ENCODE results near the gene SV2B. TPM values are rescaled to one million over a fixed set of nuclear protein-coding genes. Genes with fewer than 3 reads are reported as not detected.

Gene SV2B
- polyA plus RNA-seq, 1 donor (not counting 4 experiments of a cell fraction or from before 2014, with no cell fraction given): 0.04 TPM

DNA sequence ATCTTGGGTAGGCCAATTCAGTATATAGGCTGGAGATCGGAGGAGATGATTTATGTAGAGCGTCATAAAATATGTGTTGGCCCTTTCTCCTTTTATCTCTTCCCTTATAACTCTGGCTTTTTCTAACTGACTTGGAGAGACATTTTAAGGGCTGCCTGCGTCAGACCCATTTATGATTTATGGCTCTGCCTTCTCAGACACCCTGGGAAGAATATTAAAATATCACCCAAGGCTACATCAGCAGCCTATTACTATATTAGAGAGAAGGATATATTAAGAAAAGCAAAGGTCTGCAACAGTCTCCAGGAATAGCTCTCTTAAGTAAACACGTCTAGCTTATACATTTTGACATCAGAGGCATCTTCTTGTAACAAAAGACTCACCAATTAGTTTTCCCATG lies 179.4 kb downstream of the SV2B start:
- no peaks in the 10 kb centered on the region for H3K27me3 ChIP-seq (ENCODE audit: control insufficient read depth, extremely low read depth, insufficient read depth, low read length)
- no peaks in the 10 kb centered on the region for H3K36me3 ChIP-seq (ENCODE audit: control insufficient read depth in 2 of 2, extremely low read depth in 1 of 2, insufficient read depth in 2 of 2, low read length in 2 of 2)
- no peak for DNase-seq (ENCODE audit: low read depth, low spot score)
- dilution Hi-C loops (cut with MboI; ENCODE audit: extremely low pct_ligation_motif_present, low sequenced_read_pairs): loop anchor here (25.0 kb wide), 1 partner anchor 233 kb away; no protein-coding TSS in a partner anchor
- no peaks in the 10 kb centered on the region for H3K9me3 ChIP-seq (ENCODE audit: control insufficient read depth, low read depth, low read length)
- H2AFZ ChIP-seq (ENCODE audit: control insufficient read depth, low read length): no peak overlapping the region
- no peaks in the 10 kb centered on the region for H3K9me1 ChIP-seq (ENCODE audit: control insufficient read depth, extremely low read depth, insufficient read depth, low read length)
- no peaks in the 10 kb centered on the region for H3K79me2 ChIP-seq (ENCODE audit: control insufficient read depth, insufficient read depth, low read length)
- H3K4me3 ChIP-seq (ENCODE audit: control insufficient read depth in 2 of 3, extremely low read depth in 1 of 3, insufficient read depth in 2 of 3, low read depth in 1 of 3, low read length in 3 of 3): no peak overlapping the region
- H3K4me1 ChIP-seq (ENCODE audit: control insufficient read depth, extremely low read depth, insufficient read depth, low read length): no peaks in the 10 kb centered on the region
- H4K20me1 ChIP-seq (ENCODE audit: control insufficient read depth, extremely low read depth, insufficient read depth, low read length): no peaks in the 10 kb centered on the region
- H3K27ac ChIP-seq (ENCODE audit: control insufficient read depth, insufficient read depth, low read length): no peak overlapping the region
- no peak for TF ChIP-seq EZH2 (IDR thresholded peaks at IDR 0.05; ENCODE audit: low read length)
- TF ChIP-seq, protein P1, sequence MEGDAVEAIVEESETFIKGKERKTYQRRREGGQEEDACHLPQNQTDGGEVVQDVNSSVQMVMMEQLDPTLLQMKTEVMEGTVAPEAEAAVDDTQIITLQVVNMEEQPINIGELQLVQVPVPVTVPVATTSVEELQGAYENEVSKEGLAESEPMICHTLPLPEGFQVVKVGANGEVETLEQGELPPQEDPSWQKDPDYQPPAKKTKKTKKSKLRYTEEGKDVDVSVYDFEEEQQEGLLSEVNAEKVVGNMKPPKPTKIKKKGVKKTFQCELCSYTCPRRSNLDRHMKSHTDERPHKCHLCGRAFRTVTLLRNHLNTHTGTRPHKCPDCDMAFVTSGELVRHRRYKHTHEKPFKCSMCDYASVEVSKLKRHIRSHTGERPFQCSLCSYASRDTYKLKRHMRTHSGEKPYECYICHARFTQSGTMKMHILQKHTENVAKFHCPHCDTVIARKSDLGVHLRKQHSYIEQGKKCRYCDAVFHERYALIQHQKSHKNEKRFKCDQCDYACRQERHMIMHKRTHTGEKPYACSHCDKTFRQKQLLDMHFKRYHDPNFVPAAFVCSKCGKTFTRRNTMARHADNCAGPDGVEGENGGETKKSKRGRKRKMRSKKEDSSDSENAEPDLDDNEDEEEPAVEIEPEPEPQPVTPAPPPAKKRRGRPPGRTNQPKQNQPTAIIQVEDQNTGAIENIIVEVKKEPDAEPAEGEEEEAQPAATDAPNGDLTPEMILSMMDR (optimal IDR thresholded peaks at IDR 0.05 in 1 of 3, IDR thresholded peaks at IDR 0.05 in 1 of 3, conservative IDR thresholded peaks at IDR 0.05 in 1 of 3; ENCODE audit: extremely low read depth in 1 of 3, insufficient read depth in 2 of 3, low read length in 3 of 3): no peak
- H3K9ac ChIP-seq (ENCODE audit: control insufficient read depth, extremely low read depth, insufficient read depth, low read length): no peak overlapping the region
- FAIRE-seq: no peak
- no peak overlapping the region for H3K4me2 ChIP-seq (ENCODE audit: control insufficient read depth, extremely low read depth, insufficient read depth, low read depth, low read length)

DNA sequence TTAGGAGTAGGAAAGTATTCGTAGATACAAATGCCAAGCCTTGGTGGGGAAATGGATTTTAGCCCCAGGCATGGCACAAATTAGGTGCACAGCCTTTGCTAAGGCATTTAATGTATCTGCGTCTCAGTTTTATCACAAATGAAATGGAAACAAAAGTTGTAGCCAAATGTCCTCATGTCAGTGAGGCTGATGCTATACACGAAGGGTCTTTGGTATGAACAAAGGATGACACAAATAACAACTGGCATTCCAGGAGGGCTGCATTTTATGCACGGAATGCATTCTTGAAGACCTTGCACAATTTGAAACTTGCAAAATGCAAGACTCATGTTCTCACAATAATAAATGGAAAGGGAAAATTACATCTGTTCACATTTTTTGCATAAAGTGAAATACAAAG lies 181.9 kb downstream of the SV2B start:
- DNase-seq (ENCODE audit: low read depth, low spot score) (no peak), FAIRE-seq (no peak)
- H3K4me1 ChIP-seq (ENCODE audit: control insufficient read depth, extremely low read depth, insufficient read depth, low read length): no peaks in the 10 kb centered on the region
- H4K20me1 ChIP-seq (ENCODE audit: control insufficient read depth, extremely low read depth, insufficient read depth, low read length): no peaks in the 10 kb centered on the region
- no peak overlapping the region for H3K27ac ChIP-seq (ENCODE audit: control insufficient read depth, insufficient read depth, low read length)
- dilution Hi-C loops (cut with MboI; ENCODE audit: extremely low pct_ligation_motif_present, low sequenced_read_pairs): loop anchor here (25.0 kb wide), 1 partner anchor 230 kb away; no protein-coding TSS in a partner anchor
- no peak overlapping the region for H3K4me3 ChIP-seq (ENCODE audit: control insufficient read depth in 2 of 3, extremely low read depth in 1 of 3, insufficient read depth in 2 of 3, low read depth in 1 of 3, low read length in 3 of 3)
- H3K9ac ChIP-seq (ENCODE audit: control insufficient read depth, extremely low read depth, insufficient read depth, low read length): no peak overlapping the region
- H3K79me2 ChIP-seq (ENCODE audit: control insufficient read depth, insufficient read depth, low read length): no peaks in the 10 kb centered on the region
- H3K9me1 ChIP-seq (ENCODE audit: control insufficient read depth, extremely low read depth, insufficient read depth, low read length): no peaks in the 10 kb centered on the region
- TF ChIP-seq EZH2 (IDR thresholded peaks at IDR 0.05; ENCODE audit: low read length): no peak
- TF ChIP-seq, protein P1 (optimal IDR thresholded peaks at IDR 0.05 in 1 of 3, IDR thresholded peaks at IDR 0.05 in 1 of 3, conservative IDR thresholded peaks at IDR 0.05 in 1 of 3; ENCODE audit: extremely low read depth in 1 of 3, insufficient read depth in 2 of 3, low read length in 3 of 3): no peak
- H2AFZ ChIP-seq (ENCODE audit: control insufficient read depth, low read length): no peak overlapping the region
- H3K4me2 ChIP-seq (ENCODE audit: control insufficient read depth, extremely low read depth, insufficient read depth, low read depth, low read length): no peak overlapping the region
- no peaks in the 10 kb centered on the region for H3K9me3 ChIP-seq (ENCODE audit: control insufficient read depth, low read depth, low read length)
- no peaks in the 10 kb centered on the region for H3K36me3 ChIP-seq (ENCODE audit: control insufficient read depth in 2 of 2, extremely low read depth in 1 of 2, insufficient read depth in 2 of 2, low read length in 2 of 2)
- no peaks in the 10 kb centered on the region for H3K27me3 ChIP-seq (ENCODE audit: control insufficient read depth, extremely low read depth, insufficient read depth, low read length)
